KMS-11 (cell line): ENCODE results near the gene MAP3K7CL.
A peak's percentile ranks its signal among the peaks of the same experiment; 100 is the strongest.

ENCODE experiments used
- H2AFZ ChIP-seq: fragments of 200-600 bp; sonication (generic); 2 replicates; pipeline ENCODE4 v1.6.1; 2016; ENCODE audit warnings: antibody characterized with exemption, mixed run types, low read depth
- H3K27ac ChIP-seq: fragments of 200-600 bp; sonication (generic); 2 replicates; pipeline ENCODE4 v1.6.1; 2016; ENCODE audit warnings: mild to moderate bottlenecking, mixed run types
- H3K27me3 ChIP-seq: fragments of 200-600 bp; sonication (generic); 2 replicates; pipeline ENCODE4 v1.6.1; 2017; ENCODE audit warnings: mild to moderate bottlenecking, low read depth, mixed run types, moderate library complexity; ENCODE audit not compliant: insufficient read depth
- H3K36me3 ChIP-seq: fragments of 200-600 bp; sonication (generic); 2 replicates; pipeline ENCODE4 v1.6.1; 2017; ENCODE audit warnings: mild to moderate bottlenecking, mixed run types; ENCODE audit not compliant: insufficient read depth
- H3K4me1 ChIP-seq: fragments of 200-600 bp; sonication (generic); 2 replicates; pipeline ENCODE4 v1.6.1; 2016; ENCODE audit warnings: mild to moderate bottlenecking, low read depth, mixed run types; ENCODE audit not compliant: poor library complexity, severe bottlenecking
- H3K4me2 ChIP-seq: fragments of 200-600 bp; sonication (generic); 2 replicates; pipeline ENCODE4 v1.7.0; 2016; ENCODE audit warnings: mild to moderate bottlenecking, mixed run types
- H3K4me3 ChIP-seq: fragments of 200-600 bp; sonication (generic); IDR thresholded peaks from 2 replicates; pipeline ENCODE4 v1.6.1; 2017; ENCODE audit warnings: low read depth, low read length, mixed read lengths; ENCODE audit not compliant: insufficient read depth
- H3K79me2 ChIP-seq: fragments of 200-600 bp; sonication (generic); 2 replicates; pipeline ENCODE4 v1.6.1; 2016; ENCODE audit warnings: low read depth, mixed run types; ENCODE audit not compliant: insufficient read depth
- H3K9ac ChIP-seq: fragments of 200-600 bp; sonication (generic); 2 replicates; pipeline ENCODE4 v1.6.1; 2016; ENCODE audit warnings: mild to moderate bottlenecking, mixed run types
- H4K20me1 ChIP-seq: fragments of 200-600 bp; sonication (generic); 2 replicates; pipeline ENCODE4 v1.6.1; 2016; ENCODE audit warnings: mild to moderate bottlenecking, mixed run types; ENCODE audit not compliant: insufficient read depth
- CTCF ChIP-seq: fragments of 200-600 bp; sonication (generic); conservative IDR thresholded peaks from 2 replicates; pipeline ENCODE4 v1.6.1; 2017; ENCODE audit warnings: low read depth, mild to moderate bottlenecking, antibody characterized with exemption, low read length, moderate library complexity, mixed read lengths

The MAP3K7CL gene

GRCh38 chr21:29124645-29125044 is 5.8 kb upstream of the MAP3K7CL start:
- Histone ChIP-seq H3K4me1 (peaks cover 85% of the 10 kb centered on the region), H2AFZ (peak overlapping the region; percentile 2; the same call in 1 of the 2 replicates), H3K79me2 (no peaks in the 10 kb centered on the region), H3K4me3 (no peak overlapping the region), H3K36me3 (no peaks in the 10 kb centered on the region), H4K20me1 (no peaks in the 10 kb centered on the region), H3K9ac (no peak overlapping the region; the same call in 1 of the 2 replicates), H3K4me2 (peak overlapping the region; percentile 79), H3K27ac (peak overlapping the region; percentile 84), H3K27me3 (no peaks in the 10 kb centered on the region)
- no peak for TF ChIP-seq CTCF

- no peaks in the 10 kb centered on the region for H3K79me2 ChIP-seq
- H4K20me1 ChIP-seq: no peaks in the 10 kb centered on the region
- TF ChIP-seq CTCF: 0 out of 2 replicates have a peak, but pooled peaks have one; percentile 13
- H3K36me3 ChIP-seq: no peaks in the 10 kb centered on the region
- peak overlapping the region; percentile 84 for H3K27ac ChIP-seq
- no peaks in the 10 kb centered on the region for H3K27me3 ChIP-seq
- peak overlapping the region; percentile 34; the same call in 1 of the 2 replicates for H3K9ac ChIP-seq
- H3K4me3 ChIP-seq: no peak overlapping the region
- H3K4me2 ChIP-seq: peak overlapping the region; percentile 79
- peaks cover 89% of the 10 kb centered on the region for H3K4me1 ChIP-seq
- peak overlapping the region; percentile 55 for H2AFZ ChIP-seq
These were observed 5.3 kb upstream of the MAP3K7CL start for GRCh38 chr21:29125191-29125590.

GRCh38 chr21:29125979-29126378 is 4.5 kb upstream of the MAP3K7CL start:
- no peak overlapping the region for H3K4me3 ChIP-seq
- H3K4me2 ChIP-seq: peak overlapping the region; percentile 79
- H3K27me3 ChIP-seq: no peaks in the 10 kb centered on the region
- no peaks in the 10 kb centered on the region for H3K36me3 ChIP-seq
- peaks cover 91% of the 10 kb centered on the region for H3K4me1 ChIP-seq
- H4K20me1 ChIP-seq: no peaks in the 10 kb centered on the region
- H3K9ac ChIP-seq: peak overlapping the region; percentile 34; the same call in 1 of the 2 replicates
- TF ChIP-seq CTCF: no peak
- no peaks in the 10 kb centered on the region for H3K79me2 ChIP-seq
- peak overlapping the region; percentile 55; the same call in 1 of the 2 replicates for H2AFZ ChIP-seq
- H3K27ac ChIP-seq: peak overlapping the region; percentile 84

GRCh38 chr21:29133241-29133640 is 2.8 kb downstream of the MAP3K7CL start:
- Histone ChIP-seq H3K4me1 (peaks cover 39% of the 10 kb centered on the region), H3K27me3 (no peaks in the 10 kb centered on the region), H4K20me1 (no peaks in the 10 kb centered on the region), H3K4me3 (no peak overlapping the region), H3K4me2 (no peak overlapping the region), H3K79me2 (no peaks in the 10 kb centered on the region), H3K27ac (no peak overlapping the region), H2AFZ (no peak overlapping the region), H3K36me3 (no peaks in the 10 kb centered on the region), H3K9ac (no peak overlapping the region)
- no peak for TF ChIP-seq CTCF
